ENCODE data around the gene CTXND2.

The CTXND2 gene

GRCh38 chr1:150957666-150958065, 70.7 kb downstream of the CTXND2 start:
- no peak overlapping the region for H3K9ac ChIP-seq
- H3K4me2 ChIP-seq, result no peak overlapping the region
- no peak for TF ChIP-seq CTCF (conservative IDR thresholded peaks at IDR 0.05; ENCODE audit: low read depth, low read length)
- H3K4me3 ChIP-seq (IDR thresholded peaks at IDR 0.05; ENCODE audit: insufficient read depth, low read depth, low read length), result no peak overlapping the region
- no peaks in the 10 kb centered on the region for H3K27me3 ChIP-seq (ENCODE audit: insufficient read depth, low read depth)
- H4K20me1 ChIP-seq (ENCODE audit: insufficient read depth), result no peaks in the 10 kb centered on the region
- no peaks in the 10 kb centered on the region for H3K79me2 ChIP-seq (ENCODE audit: insufficient read depth, low read depth)
- H3K36me3 ChIP-seq (ENCODE audit: insufficient read depth), result no peaks in the 10 kb centered on the region; the same call in 1 of the 2 replicates
- no peak overlapping the region for H3K27ac ChIP-seq
- H2AFZ ChIP-seq (ENCODE audit: low read depth), result no peak overlapping the region
- no peaks in the 10 kb centered on the region for H3K4me1 ChIP-seq (ENCODE audit: low read depth, poor library complexity, severe bottlenecking)

- no peaks in the 10 kb centered on the region for H4K20me1 ChIP-seq (ENCODE audit: insufficient read depth)
- peaks cover 8% of the 10 kb centered on the region; the same call in 1 of the 2 replicates for H3K36me3 ChIP-seq (ENCODE audit: insufficient read depth)
- H3K4me1 ChIP-seq (ENCODE audit: low read depth, poor library complexity, severe bottlenecking), result no peaks in the 10 kb centered on the region
- H3K4me2 ChIP-seq, result no peak overlapping the region
- TF ChIP-seq CTCF (conservative IDR thresholded peaks at IDR 0.05; ENCODE audit: low read depth, low read length), result no peak
- no peak overlapping the region for H2AFZ ChIP-seq (ENCODE audit: low read depth)
- no peak overlapping the region for H3K9ac ChIP-seq
- H3K27ac ChIP-seq, result no peak overlapping the region
- H3K4me3 ChIP-seq (IDR thresholded peaks at IDR 0.05; ENCODE audit: insufficient read depth, low read depth, low read length), result no peak overlapping the region
- no peaks in the 10 kb centered on the region for H3K79me2 ChIP-seq (ENCODE audit: insufficient read depth, low read depth)
- no peaks in the 10 kb centered on the region for H3K27me3 ChIP-seq (ENCODE audit: insufficient read depth, low read depth)
Observed at GRCh38 chr1:150960646-150961045, 73.7 kb downstream of the CTXND2 start.

GRCh38 chr1:150961756-150962155, 74.8 kb downstream of the CTXND2 start:
- Histone ChIP-seq H3K9ac (no peak overlapping the region), H3K79me2 (ENCODE audit: insufficient read depth, low read depth) (no peaks in the 10 kb centered on the region), H3K4me3 (IDR thresholded peaks at IDR 0.05; ENCODE audit: insufficient read depth, low read depth, low read length) (no peak overlapping the region), H3K27me3 (ENCODE audit: insufficient read depth, low read depth) (no peaks in the 10 kb centered on the region), H4K20me1 (ENCODE audit: insufficient read depth) (no peaks in the 10 kb centered on the region), H3K4me2 (no peak overlapping the region), H3K4me1 (ENCODE audit: low read depth, poor library complexity, severe bottlenecking) (no peaks in the 10 kb centered on the region), H2AFZ (ENCODE audit: low read depth) (no peak overlapping the region), H3K36me3 (ENCODE audit: insufficient read depth) (peaks cover 19% of the 10 kb centered on the region; the same call in 1 of the 2 replicates), H3K27ac (no peak overlapping the region)
- no peak for TF ChIP-seq CTCF (conservative IDR thresholded peaks at IDR 0.05; ENCODE audit: low read depth, low read length)
